Liver (tissue), 9 donors: ENCODE results near the gene ARHGEF12. TPM values are rescaled to one million over a fixed set of nuclear protein-coding genes. Genes with fewer than 3 reads are reported as not detected.

Experiments used
- DNase-seq: peaks from one replicate; pipeline ENCODE4 v3.0.0-alpha.2; 2017; ENCODE audit warnings: low spot score
- H3K27ac ChIP-seq, 2 donors: one replicate each; pipeline ENCODE4 v1.7.0; 2013; ENCODE audit warnings: inconsistent platforms in 2 of 2, low read length in 2 of 2, control low read depth in 1 of 2, low read depth in 1 of 2, mild to moderate bottlenecking in 1 of 2
- H3K27me3 ChIP-seq, 4 donors: one replicate each; pipeline versions ENCODE4 v1.6.1 to v1.7.0; 2013; ENCODE audit warnings: low read length in 3 of 4, inconsistent platforms in 1 of 4, mild to moderate bottlenecking in 1 of 4, moderate library complexity in 1 of 4; ENCODE audit not compliant: control insufficient read depth in 4 of 4, insufficient read depth in 4 of 4
- H3K36me3 ChIP-seq, 4 donors: one replicate each; pipeline versions ENCODE4 v1.6.1 to v1.7.0; 2013; ENCODE audit warnings: low read length in 3 of 4, mild to moderate bottlenecking in 3 of 4, low read depth in 1 of 4, moderate library complexity in 1 of 4; ENCODE audit not compliant: control insufficient read depth in 4 of 4, insufficient read depth in 3 of 4
- H3K4me1 ChIP-seq, 4 donors: one replicate each; pipeline versions ENCODE4 v1.6.1 to v1.7.0; 2013; ENCODE audit warnings: low read length in 3 of 4, mild to moderate bottlenecking in 3 of 4, moderate library complexity in 1 of 4; ENCODE audit not compliant: control insufficient read depth in 4 of 4, insufficient read depth in 4 of 4
- H3K4me3 ChIP-seq, 3 donors: one replicate each; pipeline versions ENCODE4 v1.6.1 to v1.7.0; 2013; ENCODE audit warnings: low read length in 3 of 3, control low read depth in 1 of 3, low read depth in 1 of 3, mild to moderate bottlenecking in 1 of 3
- H3K9ac ChIP-seq, 2 donors: one replicate each; pipeline ENCODE4 v1.7.0; 2013; ENCODE audit warnings: low read length in 2 of 2, mild to moderate bottlenecking in 2 of 2, moderate library complexity in 2 of 2, control low read depth in 1 of 2, low read depth in 1 of 2
- H3K9me3 ChIP-seq, 4 donors: one replicate each; pipeline versions ENCODE4 v1.6.1 to v1.7.0; 2013; ENCODE audit warnings: low read length in 3 of 4; ENCODE audit not compliant: control insufficient read depth in 4 of 4
- ATF3 ChIP-seq: IDR thresholded peaks from 2 replicates; pipeline ENCODE4 v1.6.1; 2016; ENCODE audit warnings: antibody characterized with exemption
- CTCF ChIP-seq: fragments of 150-350 bp; IDR thresholded peaks from 2 replicates; pipeline ENCODE4 v1.5.1; 2017; ENCODE audit warnings: improper control_type of control experiment, low read depth, low read length; ENCODE audit not compliant: missing input control
- EGR1 ChIP-seq, 2 donors: IDR thresholded peaks; 2 replicates each; pipeline ENCODE4 v1.6.1; 2016 to 2018; ENCODE audit warnings: antibody characterized with exemption in 2 of 2, low read depth in 2 of 2
- GABPA ChIP-seq, 2 donors: IDR thresholded peaks in 1 of 2; conservative IDR thresholded peaks in 1 of 2; 2 replicates each; pipeline ENCODE4 v1.6.1; 2016; ENCODE audit warnings: antibody characterized with exemption in 2 of 2, mild to moderate bottlenecking in 1 of 2, moderate library complexity in 1 of 2
- HNF4A ChIP-seq, 2 donors: conservative IDR thresholded peaks; 2 replicates each; pipeline ENCODE4 v1.6.1; 2016; ENCODE audit warnings: antibody characterized with exemption in 2 of 2, mild to moderate bottlenecking in 2 of 2
- JUND ChIP-seq, 2 donors: IDR thresholded peaks; 2 replicates each; pipeline ENCODE4 v1.6.1; 2016; ENCODE audit warnings: antibody characterized with exemption in 2 of 2
- MAX ChIP-seq: IDR thresholded peaks from 2 replicates; pipeline ENCODE4 v1.6.1; 2016; ENCODE audit warnings: antibody characterized with exemption
- NR2F2 ChIP-seq: IDR thresholded peaks from 2 replicates; pipeline ENCODE4 v1.6.1; 2016; ENCODE audit warnings: antibody characterized with exemption
- RAD21 ChIP-seq, 2 donors: IDR thresholded peaks; 2 replicates each; pipeline ENCODE4 v1.6.1; 2016; ENCODE audit warnings: antibody characterized with exemption in 2 of 2, mild to moderate bottlenecking in 2 of 2
- REST ChIP-seq: IDR thresholded peaks from 2 replicates; pipeline ENCODE4 v1.6.1; 2016; ENCODE audit warnings: antibody characterized with exemption, mild to moderate bottlenecking
- SP1 ChIP-seq: IDR thresholded peaks from 2 replicates; pipeline ENCODE4 v1.6.1; 2018; ENCODE audit warnings: antibody characterized with exemption, mild to moderate bottlenecking
- TAF1 ChIP-seq: conservative IDR thresholded peaks from 2 replicates; pipeline ENCODE4 v1.6.1; 2016; ENCODE audit warnings: antibody characterized with exemption, mild to moderate bottlenecking
- YY1 ChIP-seq: IDR thresholded peaks from 2 replicates; pipeline ENCODE4 v1.6.1; 2016; ENCODE audit warnings: antibody characterized with exemption, mild to moderate bottlenecking
- ZBTB33 ChIP-seq: IDR thresholded peaks from 2 replicates; pipeline ENCODE4 v1.6.1; 2016; ENCODE audit warnings: antibody characterized with exemption
- WGBS: extraction: QIAGEN DNeasy Blood & Tissue Kit; methylation state at CpG from one replicate; pipeline ENCODE4 v1.1.7; 2013; 5-methylcytosine and 5-hydroxymethylcytosine counted together
- polyA plus RNA-seq, 2 donors: library from polyadenylated mRNA; stranded (reverse) in 1 of 2; unstranded in 1 of 2; fragments of 200-250 nt in 1 of 2; fragments of >200 nt in 1 of 2; fragmentation: Nextera tagmentation in 1 of 2; extraction: Ambion mirVana in 1 of 2; gene quantifications; one replicate each; pipeline versions ENCODE4 v1.2.1 to v1.2.3, GENCODE V29; 2013 to 2015
- total RNA-seq, 2 donors: library from RNA; depleted of rRNA; stranded (reverse); fragments of >200 nt; gene quantifications; one replicate each; pipeline ENCODE4 v1.2.3, GENCODE V29; 2014
- donor health status: healthy.
- donor health status: healthy.
- donor health status: healthy.
- donor health status: healthy.
- donor health status: healthy.

The ARHGEF12 gene
- total and polyA plus RNA-seq, 4 donors = 28.0 to 169 (median 53.9) TPM

- Histone ChIP-seq H3K9ac (no peak overlapping the region), H3K4me1 (peaks cover 0 to 7% (median 2%) of the 10 kb centered on the region in 4 donors), H3K27ac (no peak overlapping the region), H3K4me3 (no peak overlapping the region), H3K36me3 (no peaks in the 10 kb centered on the region), H3K9me3 (no peaks in the 10 kb centered on the region), H3K27me3 (peaks cover 0 to 6% (median 0%) of the 10 kb centered on the region in 4 donors)
- no peak for DNase-seq
- TF ChIP-seq CTCF = no peak
- TF ChIP-seq JUND (IDR thresholded peaks at IDR 0.05) = no peak
- no peak for TF ChIP-seq SP1
- TF ChIP-seq EGR1 (IDR thresholded peaks at IDR 0.05; ENCODE audit: low read depth in 2 of 2) = no peak
- no peak for TF ChIP-seq NR2F2
- TF ChIP-seq REST = no peak
- 74% methylated on average over 16 of the region's 16 CpGs for WGBS
These were observed 189.3 kb downstream of the ARHGEF12 start for GRCh38 chr11:120525261-120526171.

GRCh38 chr11:120526241-120526640, 190.0 kb downstream of the ARHGEF12 start:
- Histone ChIP-seq H3K4me3 (no peak overlapping the region), H3K36me3 (no peaks in the 10 kb centered on the region), H3K4me1 (peaks cover 0 to 7% (median 2%) of the 10 kb centered on the region in 4 donors), H3K27ac (no peak overlapping the region), H3K27me3 (peaks cover 0 to 6% (median 0%) of the 10 kb centered on the region in 4 donors), H3K9ac (no peak overlapping the region), H3K9me3 (no peaks in the 10 kb centered on the region)
- WGBS = 84% methylated on average over 10 of the region's 10 CpGs
- no peak for DNase-seq
- no peak for TF ChIP-seq TAF1
- no peak for TF ChIP-seq ZBTB33
- no peak for TF ChIP-seq HNF4A (conservative IDR thresholded peaks at IDR 0.05)
- no peak for TF ChIP-seq MAX
- no peak for TF ChIP-seq GABPA (IDR thresholded peaks at IDR 0.05 in 1 of 2, conservative IDR thresholded peaks at IDR 0.05 in 1 of 2)
- TF ChIP-seq ATF3 = no peak
- TF ChIP-seq CTCF = no peak
- TF ChIP-seq NR2F2 = no peak
- no peak for TF ChIP-seq RAD21 (IDR thresholded peaks at IDR 0.05)
- TF ChIP-seq YY1 = no peak
- no peak for TF ChIP-seq SP1
